ENCODE results near the gene KLHL2.

Gene KLHL2

DNA sequence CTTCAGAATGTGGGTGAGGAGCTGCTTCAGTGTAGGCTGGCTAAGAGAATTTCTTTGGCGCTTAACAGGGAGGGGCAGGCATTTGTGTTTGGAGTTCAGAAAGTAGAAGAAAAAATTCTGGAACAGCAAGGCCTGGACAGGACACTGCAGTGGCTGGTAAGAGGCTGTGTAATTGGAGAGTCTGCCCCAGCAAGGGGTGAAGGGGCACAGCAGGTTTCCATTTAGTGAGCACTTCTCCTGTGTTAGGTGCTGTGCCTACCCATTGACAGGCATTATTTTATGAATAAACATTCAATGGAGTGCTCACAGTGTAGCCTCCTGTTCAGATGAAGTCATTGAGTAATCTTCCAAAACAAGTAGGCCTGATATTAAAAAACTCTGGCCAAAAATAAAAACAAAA, 160.8 kb downstream of the KLHL2 start:
- no peak for DNase-seq (ENCODE audit: low read depth)

DNA sequence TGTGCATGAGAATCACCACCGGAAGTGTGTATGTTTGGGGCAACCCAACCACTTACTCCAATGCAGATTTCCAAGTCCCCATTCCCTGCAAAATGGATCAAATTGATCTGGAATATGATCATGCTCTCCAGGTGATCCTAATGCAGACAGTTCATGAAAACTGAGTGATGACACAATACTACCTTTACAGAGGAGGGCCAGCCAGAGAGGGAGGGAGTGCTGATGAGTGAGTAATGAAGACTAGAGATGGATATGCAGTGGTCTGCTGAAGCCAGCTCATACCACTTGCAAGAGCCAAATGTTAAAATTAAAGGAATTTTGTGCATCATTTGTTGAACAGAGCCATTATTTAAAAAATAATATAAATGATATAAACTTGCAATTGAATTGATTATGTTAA, 161.2 kb downstream of the KLHL2 start:
- DNase-seq (ENCODE audit: low read depth), result no peak

DNA sequence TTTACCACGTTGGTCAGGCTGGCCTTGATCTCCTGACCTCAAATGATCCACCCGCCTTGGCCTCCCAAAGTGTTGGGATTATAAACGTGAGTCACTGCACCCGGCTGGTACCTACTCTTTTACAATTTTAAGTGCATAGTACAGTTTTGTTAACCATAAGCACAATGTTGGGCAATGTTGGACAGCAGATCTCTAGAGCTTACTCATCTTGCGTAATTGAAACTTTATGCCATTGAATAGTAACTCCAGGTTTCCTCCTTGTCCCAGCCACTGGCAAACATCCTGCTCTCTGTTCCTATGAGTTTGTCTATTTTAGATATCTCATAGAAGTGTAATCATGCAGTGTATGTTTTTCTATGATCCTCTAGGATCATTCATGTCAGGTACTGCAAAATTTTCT, 162.2 kb downstream of the KLHL2 start:
- DNase-seq (ENCODE audit: low read depth), result no peak

DNA sequence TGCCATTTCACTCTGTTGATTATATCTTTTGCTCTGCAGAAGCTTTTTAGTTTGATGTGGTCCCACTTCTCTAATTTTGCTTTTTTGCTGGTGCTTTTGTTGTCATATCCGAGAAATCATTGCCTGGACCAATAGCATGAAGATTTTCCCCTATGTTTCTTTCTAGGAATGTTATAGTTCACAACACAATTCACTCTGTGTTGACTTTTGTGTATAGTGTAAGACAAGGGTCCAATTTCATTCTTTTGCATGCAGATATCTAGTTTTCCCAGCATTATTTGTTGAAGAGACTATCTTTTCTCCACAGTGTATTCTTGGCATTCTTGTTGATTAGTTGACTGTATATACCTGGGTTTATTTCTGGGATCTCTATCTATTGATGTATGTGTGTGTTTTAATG, 163.2 kb downstream of the KLHL2 start:
- DNase-seq (ENCODE audit: low read depth), result no peak
